ENCODE data around the gene CDH12. TPM values are rescaled to one million over a fixed set of nuclear protein-coding genes. Genes with fewer than 3 reads are reported as not detected.
"Not testable (repeated sequence)": the region's sequence is repeated elsewhere in the genome, so short reads cannot be mapped to it uniquely, and the experiment has no call there.

Gene CDH12
- total RNA-seq, 2 donors from 2014 or later = not detected

GRCh38 chr5:22892441-22892840 is 39.3 kb upstream of the CDH12 start:
- Histone ChIP-seq H3K9me3 (no peaks in the 10 kb centered on the region), H3K27ac (no peak overlapping the region), H3K4me3 (no peak overlapping the region), H3K36me3 (no peaks in the 10 kb centered on the region), H3K27me3 (no peaks in the 10 kb centered on the region), H3K4me1 (no peaks in the 10 kb centered on the region)
- no peak for TF ChIP-seq CTCF (IDR thresholded peaks at IDR 0.05)
- DNase-seq (ENCODE audit: low spot score) = no peak

- no peaks in the 10 kb centered on the region for H3K27me3 ChIP-seq
- no peaks in the 10 kb centered on the region for H3K4me1 ChIP-seq
- peak in 1 of 2 donors; percentile 43 for TF ChIP-seq CTCF (IDR thresholded peaks at IDR 0.05)
- H3K27ac ChIP-seq = no peak overlapping the region
- H3K36me3 ChIP-seq = no peaks in the 10 kb centered on the region
- H3K4me3 ChIP-seq = no peak overlapping the region
- DNase-seq (ENCODE audit: low spot score) = no peak
- no peaks in the 10 kb centered on the region for H3K9me3 ChIP-seq
Observed at GRCh38 chr5:22889720-22890119, 36.6 kb upstream of the CDH12 start.

GRCh38 chr5:22887566-22887965 is 34.4 kb upstream of the CDH12 start:
- Histone ChIP-seq H3K9me3 (no peaks in the 10 kb centered on the region), H3K27me3 (no peaks in the 10 kb centered on the region), H3K4me1 (no peaks in the 10 kb centered on the region), H3K4me3 (no peak overlapping the region), H3K27ac (no peak overlapping the region), H3K36me3 (no peaks in the 10 kb centered on the region)
- no peak for TF ChIP-seq CTCF (IDR thresholded peaks at IDR 0.05)
- no peak for DNase-seq (ENCODE audit: low spot score)

GRCh38 chr5:22858911-22859310 is 5.8 kb upstream of the CDH12 start:
- not testable (repeated sequence) for H3K4me1 ChIP-seq; H3K4me3 ChIP-seq; H3K27ac ChIP-seq; H3K36me3 ChIP-seq; H3K27me3 ChIP-seq; DNase-seq (ENCODE audit: low spot score); H3K9me3 ChIP-seq

- no peaks in the 10 kb centered on the region for H3K36me3 ChIP-seq
- peaks cover 0 to 8% of the 10 kb centered on the region in 2 donors for H3K4me1 ChIP-seq
- H3K27me3 ChIP-seq = no peaks in the 10 kb centered on the region
- DNase-seq (ENCODE audit: low spot score) = no peak
- no peak overlapping the region for H3K4me3 ChIP-seq
- no peak overlapping the region for H3K27ac ChIP-seq
- H3K9me3 ChIP-seq = no peaks in the 10 kb centered on the region
- TF ChIP-seq CTCF (IDR thresholded peaks at IDR 0.05) = no peak
Observed at GRCh38 chr5:22855824-22856223, 2.7 kb upstream of the CDH12 start.

GRCh38 chr5:22850981-22851380 is 2.2 kb downstream of the CDH12 start:
- Histone ChIP-seq H3K27ac (no peak overlapping the region), H3K4me1 (peaks cover 0 to 8% of the 10 kb centered on the region in 2 donors), H3K9me3 (no peaks in the 10 kb centered on the region), H3K27me3 (no peaks in the 10 kb centered on the region), H3K36me3 (no peaks in the 10 kb centered on the region), H3K4me3 (no peak overlapping the region)
- no peak for DNase-seq (ENCODE audit: low spot score)
- no peak for TF ChIP-seq CTCF (IDR thresholded peaks at IDR 0.05)
